ENCODE measurements around the gene LRRC59. TPM values are rescaled to one million over a fixed set of nuclear protein-coding genes. Genes with fewer than 3 reads are reported as not detected.

LRRC59 gene
- total and polyA plus RNA-seq, 2 of the 8 experiments (the other 6 are each of a cell fraction or from before 2014, with no cell fraction given): 48.3 to 117 TPM

DNA sequence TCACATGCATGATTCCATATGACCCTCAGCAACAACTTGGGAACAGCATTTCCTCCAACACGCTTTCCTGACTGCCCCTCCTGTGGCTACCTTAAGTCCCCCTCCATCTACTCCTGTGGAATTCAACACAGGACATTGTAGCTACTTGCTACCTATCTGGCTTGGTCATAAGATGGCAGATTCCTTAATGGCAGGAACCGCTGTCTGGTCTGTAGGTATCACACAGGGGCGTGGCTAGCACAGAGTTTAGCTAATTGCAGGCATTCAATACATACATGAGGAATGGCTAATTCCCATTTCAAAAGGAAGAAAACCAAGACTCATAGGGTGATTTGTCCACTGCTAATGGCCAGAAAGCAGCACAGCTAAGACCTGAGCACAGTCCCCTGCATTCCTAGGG is 8.6 kb downstream of the LRRC59 start:
- peaks cover 4 to 10% of the 10 kb centered on the region in 2 experiments for H4K20me1 ChIP-seq (replicated peaks in 1 of 2; ENCODE audit: control insufficient read depth in 1 of 2, insufficient read depth in 2 of 2, low read length in 2 of 2)
- no peak overlapping the region for H2BK5ac ChIP-seq (ENCODE audit: low read depth, low read length)
- H4K8ac ChIP-seq (ENCODE audit: extremely low read depth, insufficient read depth, low read length): no peak overlapping the region
- no peak overlapping the region for H3K18ac ChIP-seq (ENCODE audit: extremely low read depth, low read length)
- no peak overlapping the region for H3K4me3 ChIP-seq (ENCODE audit: extremely low read depth in 1 of 4, insufficient read depth in 2 of 4, low read depth in 3 of 4, low read length in 4 of 4)
- 92% methylated on average over 3 of the region's 3 CpGs; no CpG with 5 or more reads in 1 of the 2 experiments for WGBS, 2 experiments (ENCODE audit: extremely low coverage in 1 of 2, insufficient coverage in 1 of 2, insufficient read length in 1 of 2, insufficient replicate concordance in 2 of 2, low coverage in 1 of 2, low lambda C conversion rate in 2 of 2, missing lambda C conversion rate in 1 of 2)
- H3K27ac ChIP-seq (ENCODE audit: low read depth, low read length): no peak overlapping the region
- FAIRE-seq (no peak), DNase-seq (ENCODE audit: low read depth in 1 of 2, low spot score in 2 of 2) (no peak)
- H3K9me3 ChIP-seq (ENCODE audit: insufficient read depth in 2 of 2, low read depth in 1 of 2, low read length in 1 of 2): no peaks in the 10 kb centered on the region
- no peak overlapping the region for H3K9ac ChIP-seq (replicated peaks in 1 of 4; ENCODE audit: extremely low read depth in 1 of 4, low read depth in 3 of 4, low read length in 3 of 4)
- H2AFZ ChIP-seq (ENCODE audit: low read length): no peak overlapping the region
- peaks cover 44 to 88% (median 79%) of the 10 kb centered on the region in 4 experiments for H3K36me3 ChIP-seq (ENCODE audit: control insufficient read depth in 2 of 4, insufficient read depth in 4 of 4, low read length in 3 of 4)
- no peaks in the 10 kb centered on the region for H3K27me3 ChIP-seq (replicated peaks in 1 of 4; ENCODE audit: control insufficient read depth in 3 of 4, extremely low read depth in 1 of 4, insufficient read depth in 3 of 4, low read length in 3 of 4)
- no peaks in the 10 kb centered on the region for H3K79me1 ChIP-seq (ENCODE audit: low read depth, low read length)
- no peak overlapping the region for H2AK5ac ChIP-seq (ENCODE audit: low read depth, low read length)
- no peaks in the 10 kb centered on the region for H3K79me2 ChIP-seq (ENCODE audit: control insufficient read depth in 1 of 2, insufficient read depth in 2 of 2, low read length in 2 of 2)
- H3K14ac ChIP-seq (ENCODE audit: insufficient read length): no peak overlapping the region
- no peak overlapping the region for H2BK120ac ChIP-seq (replicated peaks; ENCODE audit: low read depth, low read length)
- H3K4ac ChIP-seq (replicated peaks; ENCODE audit: insufficient read length, low read depth, low read length): no peak overlapping the region
- no peaks in the 10 kb centered on the region for H3K4me1 ChIP-seq (replicated peaks in 1 of 4; ENCODE audit: control insufficient read depth in 3 of 4, insufficient read depth in 4 of 4, low read length in 3 of 4)
- H2BK15ac ChIP-seq (ENCODE audit: low read length): no peak overlapping the region
- no peak overlapping the region for H4K5ac ChIP-seq (ENCODE audit: insufficient read length, low read depth, low read length)
- H3K4me2 ChIP-seq (ENCODE audit: insufficient read depth in 1 of 2, low read depth in 2 of 2, low read length in 2 of 2): no peak overlapping the region
- H3K23me2 ChIP-seq (ENCODE audit: low read depth, low read length): no peaks in the 10 kb centered on the region
- ChIA-PET POLR2A (ENCODE audit: partially characterized antibody) (interaction anchor here (0.9 to 27.4 kb wide), 5 partner anchors 7 to 42 kb away, joined by 3 to 313 read pairs (median 4); partner anchors contain the start of genes EME1, LRRC59, MRPL27 and XYLT2), CTCF (ENCODE audit: partially characterized antibody) (interaction anchor here (1.1 to 1.8 kb wide), 3 partner anchors 9 to 27 kb away, joined by 6 to 13 read pairs (median 7); partner anchors contain the start of gene LRRC59)
- H4K91ac ChIP-seq (replicated peaks; ENCODE audit: insufficient read length, low read length): no peak overlapping the region
- H2BK20ac ChIP-seq (ENCODE audit: low read length): no peak overlapping the region
- H2BK12ac ChIP-seq (ENCODE audit: low read depth, low read length): no peak overlapping the region
- H3K23ac ChIP-seq (ENCODE audit: insufficient read length): no peak overlapping the region
- H3K56ac ChIP-seq (replicated peaks; ENCODE audit: insufficient read length, low read depth, low read length): no peak overlapping the region
- no peak for TF ChIP-seq RFX5 (IDR thresholded peaks at IDR 0.05; ENCODE audit: borderline replicate concordance, low read depth, low read length)
- no peak for TF ChIP-seq POLR2A (IDR thresholded peaks at IDR 0.05; ENCODE audit: control extremely low read depth in 1 of 2, low read depth in 2 of 2, low read length in 2 of 2)
- TF ChIP-seq CBX8 (IDR thresholded peaks at IDR 0.05; ENCODE audit: borderline replicate concordance, low read depth, low read length): no peak
- no peak for TF ChIP-seq TAF7 (optimal IDR thresholded peaks at IDR 0.05; ENCODE audit: borderline replicate concordance, low read depth, low read length)
- TF ChIP-seq TEAD4 (IDR thresholded peaks at IDR 0.05; ENCODE audit: low read depth, low read length): no peak
- no peak for TF ChIP-seq KDM4A (IDR thresholded peaks at IDR 0.05; ENCODE audit: low read depth, low read length, severe bottlenecking)
- no peak for TF ChIP-seq FOSL1 (IDR thresholded peaks at IDR 0.05; ENCODE audit: insufficient read depth, low read depth, low read length)
- TF ChIP-seq, protein P1, sequence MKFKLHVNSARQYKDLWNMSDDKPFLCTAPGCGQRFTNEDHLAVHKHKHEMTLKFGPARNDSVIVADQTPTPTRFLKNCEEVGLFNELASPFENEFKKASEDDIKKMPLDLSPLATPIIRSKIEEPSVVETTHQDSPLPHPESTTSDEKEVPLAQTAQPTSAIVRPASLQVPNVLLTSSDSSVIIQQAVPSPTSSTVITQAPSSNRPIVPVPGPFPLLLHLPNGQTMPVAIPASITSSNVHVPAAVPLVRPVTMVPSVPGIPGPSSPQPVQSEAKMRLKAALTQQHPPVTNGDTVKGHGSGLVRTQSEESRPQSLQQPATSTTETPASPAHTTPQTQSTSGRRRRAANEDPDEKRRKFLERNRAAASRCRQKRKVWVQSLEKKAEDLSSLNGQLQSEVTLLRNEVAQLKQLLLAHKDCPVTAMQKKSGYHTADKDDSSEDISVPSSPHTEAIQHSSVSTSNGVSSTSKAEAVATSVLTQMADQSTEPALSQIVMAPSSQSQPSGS (IDR thresholded peaks at IDR 0.05; ENCODE audit: low read length): no peak
- TF ChIP-seq KDM5A (IDR thresholded peaks at IDR 0.05; ENCODE audit: low read length): no peak
- no peak for TF ChIP-seq BCL11A (IDR thresholded peaks at IDR 0.05; ENCODE audit: low read depth in 2 of 2, low read length in 2 of 2)
- no peak for TF ChIP-seq CREB1 (IDR thresholded peaks at IDR 0.05)
